Fibroblast of lung (primary cell): ENCODE data around the gene ADH1C. TPM values are rescaled to one million over a fixed set of nuclear protein-coding genes. Genes with fewer than 3 reads are reported as not detected.

Experiments used
- DNase-seq, 2 donors: peaks; one replicate each; pipeline versions ENCODE4 v3.0.0 to v3.0.0-alpha.2; 2010; ENCODE audit warnings: low read depth in 2 of 2
- H2AFZ ChIP-seq: 2 replicates; pipeline ENCODE4 v1.5.1; 2012; ENCODE audit warnings: low read length, control low read depth, inconsistent platforms
- H3K27ac ChIP-seq: 2 replicates; pipeline ENCODE4 v1.5.1; 2011; ENCODE audit warnings: low read length, control low read depth; ENCODE audit not compliant: insufficient read depth
- H3K27me3 ChIP-seq: 2 replicates; pipeline ENCODE4 v1.5.1; 2011; ENCODE audit warnings: mild to moderate bottlenecking, low read length; ENCODE audit not compliant: control insufficient read depth, insufficient read depth
- H3K36me3 ChIP-seq: 2 replicates; pipeline ENCODE4 v1.5.1; 2011; ENCODE audit warnings: low read length; ENCODE audit not compliant: control insufficient read depth, insufficient read depth
- H3K4me1 ChIP-seq: 2 replicates; pipeline ENCODE4 v1.5.1; 2011; ENCODE audit warnings: low read length; ENCODE audit not compliant: control insufficient read depth, insufficient read depth; ENCODE audit errors: extremely low read depth
- H3K4me2 ChIP-seq: 2 replicates; pipeline ENCODE4 v1.5.1; 2011; ENCODE audit warnings: low read length, control low read depth; ENCODE audit not compliant: insufficient read depth; ENCODE audit errors: extremely low read depth
- H3K4me3 ChIP-seq, 4 experiments: fragments of 200-600 bp in 1 of 4; sonication (generic) in 1 of 4; replicated peaks in 1 of 4; 2 replicates each; pipeline ENCODE4 v1.5.1; 2011 to 2016; ENCODE audit warnings: low read length in 4 of 4, low read depth in 3 of 4, mild to moderate bottlenecking in 3 of 4, control low read depth in 2 of 4, inconsistent platforms in 1 of 4, mixed read lengths in 1 of 4; ENCODE audit not compliant: insufficient read depth in 1 of 4; ENCODE audit errors: control extremely low read depth in 1 of 4
- H3K79me2 ChIP-seq: 2 replicates; pipeline ENCODE4 v1.5.1; 2012; ENCODE audit warnings: mild to moderate bottlenecking, low read length, inconsistent platforms; ENCODE audit not compliant: control insufficient read depth, insufficient read depth
- H3K9ac ChIP-seq: 2 replicates; pipeline ENCODE4 v1.5.1; 2011; ENCODE audit warnings: mild to moderate bottlenecking, low read length, control low read depth; ENCODE audit not compliant: insufficient read depth
- H3K9me3 ChIP-seq: 2 replicates; pipeline ENCODE4 v1.5.1; 2012; ENCODE audit warnings: low read depth, low read length; ENCODE audit not compliant: control insufficient read depth, insufficient read depth
- H4K20me1 ChIP-seq: 2 replicates; pipeline ENCODE4 v1.5.1; 2011; ENCODE audit warnings: low read length; ENCODE audit not compliant: control insufficient read depth, insufficient read depth; ENCODE audit errors: extremely low read depth
- CTCF ChIP-seq, 2 donors: IDR thresholded peaks in 1 of 2; conservative IDR thresholded peaks in 1 of 2; 1 replicate in 1 of 2; 2 replicates in 1 of 2; pipeline ENCODE4 v1.5.1; 2011 to 2012; ENCODE audit warnings: low read length in 2 of 2, control low read depth in 1 of 2, inconsistent platforms in 1 of 2, low read depth in 1 of 2, mild to moderate bottlenecking in 1 of 2
- EZH2 ChIP-seq: IDR thresholded peaks from 2 replicates; pipeline ENCODE4 v1.5.1; 2012; ENCODE audit warnings: low read length, control low read depth, mild to moderate bottlenecking; ENCODE audit errors: missing control alignments
- polyA minus RNA-seq: library from RNA; depleted of rRNA, polyadenylated mRNA; stranded (reverse); fragments of >200 nt; gene quantifications from 2 replicates; pipeline ENCODE4 v1.2.3, GENCODE V29; 2011; ENCODE audit warnings: low replicate concordance
- polyA plus RNA-seq, 2 donors: library from polyadenylated mRNA; depleted of rRNA in 1 of 2; stranded (reverse) in 1 of 2; unstranded in 1 of 2; fragments of >200 nt; gene quantifications; 2 replicates each; pipeline ENCODE4 v1.2.1, GENCODE V29; 2011 to 2012; ENCODE audit warnings: missing spikeins in 1 of 2
- total RNA-seq: library from RNA; depleted of rRNA; stranded (reverse); fragments of >200 nt; gene quantifications from 2 replicates; pipeline ENCODE4 v1.2.1, GENCODE V29; 2014

The ADH1C gene
- total RNA-seq (0.77 and 0.83 TPM in 2 replicates), polyA plus RNA-seq (0.35 and 1.2 TPM in 2 replicates), polyA minus RNA-seq (3.6 TPM in 1 of 2 replicates, not detected in the other)
- 0.30 and 0.99 TPM in 2 replicates for polyA plus RNA-seq (2012)

- Histone ChIP-seq H3K79me2 (no peaks in the 10 kb centered on the region), H3K9me3 (no peaks in the 10 kb centered on the region), H3K27ac (no peak within 1 kb of the TSS), H3K4me2 (no peak within 1 kb of the TSS), H3K36me3 (no peaks in the 10 kb centered on the region), H2AFZ (peak within 1 kb of the TSS; percentile 0), H3K4me1 (no peaks in the 10 kb centered on the region), H3K27me3 (no peaks in the 10 kb centered on the region), H4K20me1 (no peaks in the 10 kb centered on the region), H3K4me3 (peak within 1 kb of the TSS in 2 of 4 experiments; percentile 4 to 15), H3K9ac (no peak within 1 kb of the TSS)
- peak in 1 of 2 donors; percentile 76 for DNase-seq
- TF ChIP-seq EZH2 = no peak
- no peak for TF ChIP-seq CTCF (conservative IDR thresholded peaks at IDR 0.05 in 1 of 2, IDR thresholded peaks at IDR 0.05 in 1 of 2; ENCODE audit: low read depth in 1 of 2, low read length in 2 of 2)
Measured at GRCh38 chr4:99352602-99353537, at the start of gene ADH1C. TSS of gene ADH1C (minus strand) at chr4:99352746. CDS start at chr4:99352675, 71 bp downstream.

GRCh38 chr4:99400831-99401230 is 48.3 kb upstream of the ADH1C start:
- H3K27me3 ChIP-seq = no peaks in the 10 kb centered on the region
- no peak overlapping the region for H3K4me2 ChIP-seq
- H3K36me3 ChIP-seq = no peaks in the 10 kb centered on the region
- no peaks in the 10 kb centered on the region for H3K9me3 ChIP-seq
- H3K4me1 ChIP-seq = peaks cover 9% of the 10 kb centered on the region
- H3K79me2 ChIP-seq = no peaks in the 10 kb centered on the region
- H4K20me1 ChIP-seq = no peaks in the 10 kb centered on the region
- TF ChIP-seq CTCF (conservative IDR thresholded peaks at IDR 0.05 in 1 of 2, IDR thresholded peaks at IDR 0.05 in 1 of 2; ENCODE audit: low read depth in 1 of 2, low read length in 2 of 2) = no peak
- TF ChIP-seq EZH2 = no peak
- no peak overlapping the region for H2AFZ ChIP-seq
- no peak overlapping the region for H3K4me3 ChIP-seq
- no peak overlapping the region for H3K27ac ChIP-seq
- H3K9ac ChIP-seq = no peak overlapping the region
- DNase-seq = no peak

GRCh38 chr4:99399017-99399416 is 46.5 kb upstream of the ADH1C start:
- H3K36me3 ChIP-seq = no peaks in the 10 kb centered on the region
- no peak for DNase-seq
- H3K4me1 ChIP-seq = peaks cover 9% of the 10 kb centered on the region
- no peaks in the 10 kb centered on the region for H3K79me2 ChIP-seq
- no peak overlapping the region for H2AFZ ChIP-seq
- H3K4me2 ChIP-seq = no peak overlapping the region
- H4K20me1 ChIP-seq = no peaks in the 10 kb centered on the region
- H3K27me3 ChIP-seq = no peaks in the 10 kb centered on the region
- TF ChIP-seq CTCF (conservative IDR thresholded peaks at IDR 0.05 in 1 of 2, IDR thresholded peaks at IDR 0.05 in 1 of 2; ENCODE audit: low read depth in 1 of 2, low read length in 2 of 2) (no peak), EZH2 (no peak)
- no peaks in the 10 kb centered on the region for H3K9me3 ChIP-seq
- H3K27ac ChIP-seq = no peak overlapping the region
- H3K4me3 ChIP-seq = no peak overlapping the region
- no peak overlapping the region for H3K9ac ChIP-seq
